ENCODE measurements around the gene RGS14. TPM values are rescaled to one million over a fixed set of nuclear protein-coding genes. Genes with fewer than 3 reads are reported as not detected.

The RGS14 gene
- total RNA-seq, 1 experiment from 2014 or later = 9.4 TPM

GRCh38 chr5:177351392-177352329, 6.1 kb upstream of the RGS14 start, which contains the start of gene LMAN2:
LMAN2 (minus strand) TSS chr5:177351668; CDS start chr5:177351647, 21 bp downstream.
- Histone ChIP-seq H2AFZ (ENCODE audit: low read depth, low read length, poor library complexity, severe bottlenecking) (peak within 1 kb of the TSS; percentile 91), H3K27ac (ENCODE audit: low read depth, low read length) (peak within 1 kb of the TSS; percentile 77), H3K4me3 (replicated peaks in 1 of 2; ENCODE audit: low read depth in 1 of 2, low read length in 2 of 2) (peak within 1 kb of the TSS; percentile 98 to 100), H3K9ac (ENCODE audit: low read length) (peak within 1 kb of the TSS; percentile 92), H3K79me2 (ENCODE audit: insufficient read depth, low read length) (peaks cover 48% of the 10 kb centered on the region), H3K4me2 (ENCODE audit: low read length) (peak within 1 kb of the TSS; percentile 91), H3K4me1 (ENCODE audit: control insufficient read depth in 1 of 2, insufficient read depth in 2 of 2, low read length in 2 of 2) (peaks cover 14 to 16% of the 10 kb centered on the region in 2 experiments), H3K9me3 (ENCODE audit: control insufficient read depth in 1 of 2, insufficient read depth in 1 of 2, low read depth in 1 of 2, low read length in 2 of 2) (peaks cover 0 to 4% of the 10 kb centered on the region in 2 experiments; a peak in 1 of 4 replicates), H4K20me1 (ENCODE audit: insufficient read depth) (no peaks in the 10 kb centered on the region), H3K36me3 (ENCODE audit: control insufficient read depth in 1 of 2, insufficient read depth in 2 of 2, low read length in 2 of 2) (peaks cover 7 to 8% of the 10 kb centered on the region in 2 experiments; a peak in 3 of 4 replicates), H3K27me3 (ENCODE audit: insufficient read depth, low read length) (no peaks in the 10 kb centered on the region), H3K9me2 (ENCODE audit: insufficient read depth) (no peaks in the 10 kb centered on the region)
- RAD21 ChIA-PET (ENCODE audit: low non-redundant PET in 1 of 2, low total read pairs in 2 of 2, uncharacterized antibody in 2 of 2, unreplicated experiment in 2 of 2) = no interaction called here
- peak; percentile 98 for ATAC-seq
- POLR2A ChIA-PET = interaction anchor here (0.7 to 2.8 kb wide), 9 partner anchors 9 to 103 kb away, joined by 3 to 9 read pairs (median 4); partner anchors contain the start of gene PRR7
- CTCF ChIA-PET = interaction anchor here (1.2 to 2.3 kb wide), 5 partner anchors 15 to 103 kb away, joined by 3 to 9 read pairs (median 7); no protein-coding TSS in a partner anchor
- BruUV-seq (replicated peaks) = no TSS peak
- intact Hi-C loops (cut with micrococcal nuclease) = no loop called here
- peak; percentile 93 for DNase-seq (ENCODE audit: low read depth, low spot score)
- TF ChIP-seq ELF1 (IDR thresholded peaks at IDR 0.05; ENCODE audit: borderline replicate concordance, low read depth) = no peak
- TF ChIP-seq YY1 (IDR thresholded peaks at IDR 0.05; ENCODE audit: extremely low read depth, insufficient replicate concordance, low read depth, low read length) = peak; percentile 94
- no peak for TF ChIP-seq EZH2 (IDR thresholded peaks at IDR 0.05)
- TF ChIP-seq EZH2phosphoT487 (IDR thresholded peaks at IDR 0.05; ENCODE audit: borderline replicate concordance) = no peak
- TF ChIP-seq ZFX (IDR thresholded peaks at IDR 0.05) = peak; percentile 52; the same call in 1 of the 2 replicates
- TF ChIP-seq FOSL1 (IDR thresholded peaks at IDR 0.05; ENCODE audit: low read depth) = no peak
- peak; percentile 45 for TF ChIP-seq TCF7L2 (IDR thresholded peaks at IDR 0.05; ENCODE audit: borderline replicate concordance, extremely low read depth, insufficient read depth, insufficient read length)
- no peak for TF ChIP-seq ATF3 (IDR thresholded peaks at IDR 0.05)
- TF ChIP-seq MAX (IDR thresholded peaks at IDR 0.05) = no peak
- TF ChIP-seq POLR2AphosphoS5 (IDR thresholded peaks at IDR 0.05; ENCODE audit: low read depth, low read length) = peak; percentile 92
- TF ChIP-seq POLR2A (IDR thresholded peaks at IDR 0.05; ENCODE audit: borderline replicate concordance, extremely low read depth, insufficient read depth, insufficient read length) = peak; percentile 44
- TF ChIP-seq CEBPB (IDR thresholded peaks at IDR 0.05; ENCODE audit: low read depth) = no peak
- TF ChIP-seq ZNF274 (IDR thresholded peaks at IDR 0.05; ENCODE audit: low read depth, low read length) = no peak
- no peak for TF ChIP-seq JUND (IDR thresholded peaks at IDR 0.05)
- TF ChIP-seq EGR1 (IDR thresholded peaks at IDR 0.05; ENCODE audit: low read depth) = no peak
- no peak for TF ChIP-seq CTCF (IDR thresholded peaks at IDR 0.05 in 2 of 3, conservative IDR thresholded peaks at IDR 0.05 in 1 of 3; ENCODE audit: borderline replicate concordance in 1 of 3, insufficient read depth in 1 of 3, low read depth in 2 of 3, low read length in 2 of 3)
- no peak for TF ChIP-seq SIN3A (IDR thresholded peaks at IDR 0.05; ENCODE audit: low read depth)
- no peak for TF ChIP-seq REST (IDR thresholded peaks at IDR 0.05; ENCODE audit: low read depth)
- no peak for TF ChIP-seq SRF (IDR thresholded peaks at IDR 0.05; ENCODE audit: low read depth)
- no peak for TF ChIP-seq CBX3 (IDR thresholded peaks at IDR 0.05; ENCODE audit: low read depth)
- no peak for TF ChIP-seq RAD21 (IDR thresholded peaks at IDR 0.05; ENCODE audit: low read depth)
- no peak for TF ChIP-seq SP1 (IDR thresholded peaks at IDR 0.05; ENCODE audit: low read depth)

Measured in HCT116 (cell line).